ENCODE results near the gene LSM6. TPM values are rescaled to one million over a fixed set of nuclear protein-coding genes. Genes with fewer than 3 reads are reported as not detected.

Gene LSM6
- polyA plus RNA-seq, 12 donors = 31.3 to 49.1 (median 39.4) TPM; not detected in 1

Other genes with a start within 250 kb of the LSM6 start
- gene ZNF827, start 236.9 kb upstream of the LSM6 start, polyA plus RNA-seq (ENCODE audit: insufficient read length in 12 of 12) = 10 to 100 TPM; 13.0 to 73.9 (median 20.0) TPM
- under 1 TPM in 4 of 12 donors, not detected in 8; 0.08 to 0.57 (median 0.22) TPM for gene REELD1, start 38.8 kb downstream of the LSM6 start, polyA plus RNA-seq (ENCODE audit: insufficient read length in 12 of 12)

All from muscle of arm (tissue), 12 donors.